Subcutaneous adipose tissue (tissue), 4 donors: Measurements from ENCODE around the gene CHRNA1. TPM values are rescaled to one million over a fixed set of nuclear protein-coding genes. Genes with fewer than 3 reads are reported as not detected.

Experiments used
- CTCF ChIP-seq: fragments of 450-650 bp; IDR thresholded peaks from one replicate; pipeline ENCODE4 v1.5.1; 2016; ENCODE audit warnings: low read depth, mild to moderate bottlenecking, control low read depth, antibody characterized with exemption, moderate library complexity
- total RNA-seq, 4 donors: library from RNA; depleted of rRNA; stranded (reverse); fragments of >200 nt; gene quantifications; one replicate each; pipeline ENCODE4 v1.1.0, GENCODE V29; 2016

CHRNA1 gene
- total RNA-seq, 4 donors from 2014 or later, result 0.44 to 0.85 TPM; not detected in 2

GRCh38 chr2:174781298-174781697 is 17.0 kb upstream of the CHRNA1 start:
- TF ChIP-seq CTCF, result no peak

DNA sequence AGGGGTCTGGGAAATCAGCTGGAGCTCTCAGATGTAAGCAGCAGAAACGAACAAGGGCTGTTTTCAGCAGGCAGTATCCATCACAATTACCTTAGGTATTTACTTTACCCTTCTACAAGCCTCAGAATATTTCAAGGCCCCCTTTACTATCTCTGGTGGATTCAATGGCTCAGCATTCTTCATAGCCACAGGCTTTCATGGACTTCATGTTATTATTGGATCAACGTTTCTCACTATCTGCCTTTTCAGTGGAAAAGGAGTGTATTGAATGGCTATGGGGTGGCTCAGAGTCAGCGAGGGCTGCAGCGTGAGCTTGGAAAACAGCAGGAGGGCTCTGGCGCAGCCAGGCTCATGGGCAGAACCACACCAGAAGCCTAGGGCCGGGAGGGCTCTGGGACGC is 16.6 kb upstream of the CHRNA1 start:
- no peak for TF ChIP-seq CTCF

- no peak for TF ChIP-seq CTCF
Measured at GRCh38 chr2:174780191-174780840, 16.0 kb upstream of the CHRNA1 start.

DNA sequence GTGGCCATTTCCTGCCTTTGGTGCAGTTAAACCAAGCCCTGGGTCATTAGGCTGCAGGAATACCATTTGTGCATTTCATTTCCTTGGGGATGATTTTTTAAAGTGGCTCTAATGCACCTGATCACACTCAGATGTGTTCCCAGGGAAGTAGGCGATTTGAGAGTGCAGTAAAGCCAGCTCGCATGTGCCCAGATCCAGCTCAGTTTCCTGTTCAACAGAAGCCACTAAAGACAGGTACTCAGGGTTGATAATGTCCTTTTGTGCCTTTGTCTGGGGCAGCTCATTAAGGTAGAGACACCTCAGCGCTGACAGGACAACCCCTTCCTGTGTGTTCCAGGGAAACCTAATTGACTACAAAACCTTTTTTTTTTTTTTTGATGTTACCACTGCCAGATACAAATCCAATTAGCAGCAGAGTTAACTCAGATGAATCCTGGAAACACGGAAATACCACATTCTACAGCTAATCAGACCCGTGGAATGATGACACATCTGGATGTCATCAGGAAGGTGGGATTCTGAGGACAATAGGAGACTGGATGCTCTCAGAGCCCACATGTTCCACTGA is 15.2 kb upstream of the CHRNA1 start:
- no peak for TF ChIP-seq CTCF

DNA sequence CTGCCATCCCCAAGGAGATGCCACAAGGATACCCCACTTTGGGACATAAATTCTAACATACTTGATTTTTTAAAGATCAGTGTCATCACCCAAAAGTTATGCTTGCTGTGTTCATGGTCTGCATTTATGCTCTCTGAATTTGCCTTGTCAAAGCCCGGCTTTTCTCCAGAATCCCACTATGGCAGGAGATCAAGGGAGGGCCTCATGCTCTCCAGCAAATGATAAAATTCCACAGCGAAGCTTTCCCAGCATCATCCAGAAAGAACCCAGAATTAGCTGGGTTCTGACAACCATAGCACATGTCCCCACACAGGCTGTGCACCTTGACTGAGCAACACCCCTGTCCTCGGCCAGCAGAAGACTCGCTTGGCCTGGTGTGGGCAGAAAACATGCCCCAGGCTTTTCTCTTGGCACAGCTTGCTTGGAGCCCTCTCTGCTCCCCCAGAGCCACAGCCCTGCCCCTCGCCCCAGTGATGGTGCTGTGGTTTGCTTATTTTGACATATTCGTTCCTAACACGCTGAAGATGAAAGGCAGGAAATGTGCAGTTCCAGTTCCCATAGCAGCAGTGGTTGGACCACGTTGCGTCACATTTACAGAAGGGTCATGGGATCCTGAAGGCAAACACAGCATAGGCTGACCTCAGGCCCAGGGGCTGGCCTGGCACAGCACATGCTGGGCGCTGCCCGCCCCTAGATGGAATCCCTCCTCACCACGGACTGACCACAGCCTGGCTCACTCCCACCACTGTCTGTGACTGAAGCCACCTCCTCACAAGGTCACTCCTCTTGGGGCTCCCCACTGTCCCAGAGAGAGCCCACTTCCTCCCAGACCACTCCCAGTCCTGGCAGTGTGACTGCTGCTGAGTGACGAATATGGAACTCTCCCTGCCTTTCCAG is 14.1 kb upstream of the CHRNA1 start:
- TF ChIP-seq CTCF, result no peak

DNA sequence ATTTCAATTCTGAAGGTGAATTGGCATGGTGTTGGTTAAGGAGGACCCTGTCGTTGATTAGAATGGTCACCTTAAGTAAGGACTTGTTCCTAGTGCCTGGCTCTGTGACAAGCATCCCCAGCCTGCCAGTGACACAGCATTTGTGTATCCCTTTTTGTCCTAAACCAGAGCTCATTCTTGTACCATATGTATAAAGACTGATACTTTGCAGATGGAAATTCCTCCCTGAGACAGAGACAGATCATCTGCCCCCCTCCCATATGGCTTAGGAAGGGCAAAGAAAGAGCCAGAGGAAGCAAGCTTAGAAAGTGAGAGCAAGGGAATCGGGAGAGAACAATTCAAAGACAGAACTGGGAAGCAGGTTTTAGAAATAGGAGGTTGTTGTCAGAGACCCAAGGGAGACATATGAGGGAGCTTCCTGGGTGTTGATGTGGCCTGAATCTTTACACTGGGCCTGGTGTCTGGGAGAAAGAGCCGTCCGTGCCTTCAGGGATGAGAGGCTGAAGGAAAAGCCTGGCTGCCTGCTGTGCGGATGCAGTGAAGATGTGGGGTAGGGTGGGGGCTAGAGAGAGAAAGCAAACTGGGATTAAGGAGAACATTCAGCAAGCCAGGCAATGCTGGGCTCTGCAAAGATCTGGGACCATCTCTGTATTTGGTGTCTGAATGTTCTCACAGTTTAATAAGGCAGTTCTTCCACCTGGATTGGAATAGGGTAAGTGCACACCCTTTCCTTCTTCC is 13.2 kb upstream of the CHRNA1 start:
- TF ChIP-seq CTCF, result no peak
